H1 (cell line): ENCODE data around the gene HMGB1. TPM values are rescaled to one million over a fixed set of nuclear protein-coding genes. Genes with fewer than 3 reads are reported as not detected.

Experiments used
- CTCF ChIA-PET: fragments of 300-600 bp; sonication (Branson Sonifier 250); formaldehyde crosslinking; loops from one replicate; lab custom pipeline; 2021; ENCODE audit not compliant: partially characterized antibody; lab: Charles Lee
- POLR2A ChIA-PET: fragments of 300-600 bp; sonication (Branson Sonifier 250); formaldehyde crosslinking; loops from one replicate; lab custom pipeline; 2021; ENCODE audit warnings: inconsistent platforms; ENCODE audit not compliant: partially characterized antibody; lab: Charles Lee
- DNase-seq, 2 experiments: peaks; one replicate each; pipeline versions ENCODE4 v3.0.0 to v3.0.0-alpha.2; 2010 to 2022; ENCODE audit warnings: low spot score in 2 of 2, low read depth in 1 of 2, mixed read lengths in 1 of 2
- FAIRE-seq: peaks from 2 replicates; lab custom pipeline; 2011; peaks lifted over from hg19 to GRCh38; lab: Jason Lieb, UNC
- H2AFZ ChIP-seq: 2 replicates; pipeline ENCODE4 v1.8.1; 2012; ENCODE audit warnings: low read length, inconsistent platforms
- H2AK5ac ChIP-seq: 2 replicates; pipeline ENCODE4 v1.6.1; 2013; ENCODE audit warnings: low read depth, low read length
- H2BK120ac ChIP-seq: replicated peaks from 2 replicates; pipeline ENCODE3; 2013; ENCODE audit warnings: low read depth, low read length, inconsistent platforms
- H2BK12ac ChIP-seq: 2 replicates; pipeline ENCODE4 v1.6.1; 2013; ENCODE audit warnings: low read depth, low read length
- H2BK15ac ChIP-seq: 2 replicates; pipeline ENCODE4 v1.6.1; 2013; ENCODE audit warnings: low read length
- H2BK20ac ChIP-seq: 2 replicates; pipeline ENCODE4 v1.6.1; 2013; ENCODE audit warnings: low read length
- H2BK5ac ChIP-seq: 2 replicates; pipeline ENCODE4 v1.6.1; 2013; ENCODE audit warnings: low read depth, low read length
- H3K14ac ChIP-seq: 2 replicates; pipeline ENCODE4 v1.6.1; 2013; ENCODE audit warnings: inconsistent platforms; ENCODE audit not compliant: insufficient read length
- H3K18ac ChIP-seq: 2 replicates; pipeline ENCODE4 v1.6.1; 2013; ENCODE audit warnings: low read length; ENCODE audit errors: extremely low read depth
- H3K23ac ChIP-seq: 2 replicates; pipeline ENCODE4 v1.6.1; 2013; ENCODE audit warnings: inconsistent platforms; ENCODE audit not compliant: insufficient read length
- H3K23me2 ChIP-seq: 2 replicates; pipeline ENCODE4 v1.6.1; 2013; ENCODE audit warnings: low read depth, low read length
- H3K27ac ChIP-seq: 2 replicates; pipeline ENCODE4 v1.6.1; 2011; ENCODE audit warnings: low read depth, low read length, inconsistent platforms
- H3K27me3 ChIP-seq, 4 experiments: replicated peaks in 1 of 4; 1 replicate in 1 of 4; 2 replicates in 3 of 4; pipeline versions ENCODE4 v1.6.1 to v1.8.1; 2011 to 2013; ENCODE audit warnings: low read length in 3 of 4, mild to moderate bottlenecking in 3 of 4, inconsistent platforms in 2 of 4, mixed read lengths in 2 of 4, moderate library complexity in 1 of 4; ENCODE audit not compliant: control insufficient read depth in 3 of 4, insufficient read depth in 3 of 4; ENCODE audit errors: extremely low read depth in 1 of 4
- H3K36me3 ChIP-seq, 4 experiments: 2 replicates each; pipeline versions ENCODE4 v1.6.1 to v1.8.1; 2011 to 2013; ENCODE audit warnings: mild to moderate bottlenecking in 4 of 4, low read length in 3 of 4, moderate library complexity in 2 of 4, control low read depth in 1 of 4, inconsistent platforms in 1 of 4; ENCODE audit not compliant: insufficient read depth in 4 of 4, control insufficient read depth in 2 of 4
- H3K4ac ChIP-seq: replicated peaks from 2 replicates; pipeline ENCODE3; 2013; ENCODE audit warnings: low read length, low read depth, mixed read lengths, inconsistent platforms; ENCODE audit not compliant: insufficient read length
- H3K4me1 ChIP-seq, 4 experiments: replicated peaks in 1 of 4; 1 replicate in 1 of 4; 2 replicates in 3 of 4; pipeline versions ENCODE4 v1.6.1 to v1.8.1; 2011 to 2013; ENCODE audit warnings: low read length in 3 of 4, inconsistent platforms in 2 of 4, mixed read lengths in 1 of 4; ENCODE audit not compliant: insufficient read depth in 4 of 4, control insufficient read depth in 3 of 4
- H3K4me2 ChIP-seq, 2 experiments: 2 replicates each; pipeline versions ENCODE4 v1.6.1 to v1.8.1; 2011 to 2013; ENCODE audit warnings: low read depth in 2 of 2, low read length in 2 of 2, control low read depth in 1 of 2, inconsistent platforms in 1 of 2, mild to moderate bottlenecking in 1 of 2; ENCODE audit not compliant: insufficient read depth in 1 of 2
- H3K4me3 ChIP-seq, 4 experiments: fragments of 200-600, 300-600 bp in 1 of 4; sonication (generic), shearing (Covaris generic), sonication (Bioruptor Twin) in 1 of 4; 2 replicates each; pipeline versions ENCODE4 v1.5.1 to v1.8.1; 2011 to 2016; ENCODE audit warnings: low read length in 4 of 4, low read depth in 3 of 4, control low read depth in 2 of 4, inconsistent platforms in 2 of 4, mild to moderate bottlenecking in 2 of 4, mixed read lengths in 1 of 4, moderate library complexity in 1 of 4; ENCODE audit not compliant: insufficient read depth in 2 of 4; ENCODE audit errors: extremely low read depth in 1 of 4
- H3K56ac ChIP-seq: replicated peaks from 2 replicates; pipeline ENCODE3; 2013; ENCODE audit warnings: low read depth, mild to moderate bottlenecking, mixed read lengths, low read length, inconsistent platforms; ENCODE audit not compliant: insufficient read length
- H3K79me1 ChIP-seq: 2 replicates; pipeline ENCODE4 v1.6.1; 2013; ENCODE audit warnings: low read depth, low read length, control low read depth
- H3K79me2 ChIP-seq, 2 experiments: 2 replicates each; pipeline versions ENCODE4 v1.6.1 to v1.8.1; 2012 to 2013; ENCODE audit warnings: low read length in 2 of 2, mild to moderate bottlenecking in 2 of 2, inconsistent platforms in 1 of 2; ENCODE audit not compliant: insufficient read depth in 2 of 2, control insufficient read depth in 1 of 2
- H3K9ac ChIP-seq, 4 experiments: replicated peaks in 1 of 4; 1 replicate in 1 of 4; 2 replicates in 3 of 4; pipeline versions ENCODE4 v1.6.1 to v1.8.1; 2011 to 2013; ENCODE audit warnings: low read depth in 3 of 4, low read length in 3 of 4, control low read depth in 2 of 4, mild to moderate bottlenecking in 2 of 4, moderate library complexity in 2 of 4, inconsistent platforms in 1 of 4; ENCODE audit errors: extremely low read depth in 1 of 4
- H3K9me3 ChIP-seq, 2 experiments: 2 replicates each; pipeline versions ENCODE4 v1.6.1 to v1.8.1; 2012 to 2013; ENCODE audit warnings: mild to moderate bottlenecking in 2 of 2, moderate library complexity in 2 of 2, control low read depth in 1 of 2, inconsistent platforms in 1 of 2, low read depth in 1 of 2, low read length in 1 of 2, mixed read lengths in 1 of 2; ENCODE audit not compliant: insufficient read depth in 2 of 2
- H4K20me1 ChIP-seq, 2 experiments: replicated peaks in 1 of 2; 2 replicates each; pipeline versions ENCODE3 to v1.8.1; 2011 to 2013; ENCODE audit warnings: inconsistent platforms in 2 of 2, low read length in 2 of 2, mild to moderate bottlenecking in 1 of 2; ENCODE audit not compliant: insufficient read depth in 2 of 2, control insufficient read depth in 1 of 2
- H4K5ac ChIP-seq: 2 replicates; pipeline ENCODE4 v1.6.1; 2013; ENCODE audit warnings: low read length, low read depth, mixed read lengths, inconsistent platforms; ENCODE audit not compliant: insufficient read length
- H4K8ac ChIP-seq: 2 replicates; pipeline ENCODE4 v1.8.0; 2013; ENCODE audit warnings: mild to moderate bottlenecking, moderate library complexity, low read length, inconsistent platforms; ENCODE audit not compliant: insufficient read depth; ENCODE audit errors: extremely low read depth
- H4K91ac ChIP-seq: replicated peaks from 2 replicates; pipeline ENCODE3; 2013; ENCODE audit warnings: low read length, mixed read lengths, inconsistent platforms; ENCODE audit not compliant: insufficient read length
- ATF3 ChIP-seq: IDR thresholded peaks from 2 replicates; pipeline ENCODE4 v1.6.1; 2011; ENCODE audit warnings: low read depth, mild to moderate bottlenecking, low read length; ENCODE audit not compliant: insufficient read depth
- BCL11A ChIP-seq, 2 experiments: IDR thresholded peaks; one replicate each; pipeline ENCODE4 v1.6.1; 2011; ENCODE audit warnings: low read depth in 2 of 2, low read length in 2 of 2, mild to moderate bottlenecking in 2 of 2
- CBX5 ChIP-seq: fragments of 300-800, 300-1000 bp; sonication (generic); IDR thresholded peaks from 2 replicates; pipeline ENCODE4 v1.7.1; 2016; ENCODE audit warnings: antibody characterized with exemption, low read length, low read depth
- CEBPB ChIP-seq: IDR thresholded peaks from 2 replicates; pipeline ENCODE4 v1.6.1; 2012; ENCODE audit warnings: low read depth, low read length
- CTBP2 ChIP-seq: IDR thresholded peaks from 2 replicates; pipeline ENCODE4 v1.7.0; 2011; ENCODE audit warnings: borderline replicate concordance, mild to moderate bottlenecking, moderate library complexity, mixed read lengths, low read length; ENCODE audit not compliant: insufficient read depth, insufficient read length
- FOSL1 ChIP-seq: IDR thresholded peaks from 2 replicates; pipeline ENCODE4 v1.6.1; 2011; ENCODE audit warnings: mild to moderate bottlenecking, low read depth, low read length, moderate library complexity; ENCODE audit not compliant: insufficient read depth
- GTF2F1 ChIP-seq: IDR thresholded peaks from 2 replicates; pipeline ENCODE4 v1.6.1; 2012; ENCODE audit warnings: low read depth, low read length, improper control_type of control experiment, borderline replicate concordance
- JUND ChIP-seq: IDR thresholded peaks from 2 replicates; pipeline ENCODE4 v1.6.1; 2011; ENCODE audit warnings: mild to moderate bottlenecking, improper control_type of control experiment, low read length
- KDM5A ChIP-seq: fragments of 200-600 bp; IDR thresholded peaks from 2 replicates; pipeline ENCODE4 v1.7.1; 2012; ENCODE audit warnings: mild to moderate bottlenecking, low read length, inconsistent platforms, mixed read lengths
- NRF1 ChIP-seq: IDR thresholded peaks from 2 replicates; pipeline ENCODE4 v1.6.1; 2011; ENCODE audit warnings: mild to moderate bottlenecking, low read depth, low read length, improper control_type of control experiment
- RBBP5 ChIP-seq: IDR thresholded peaks from 2 replicates; pipeline ENCODE4 v1.7.1; 2012; ENCODE audit warnings: low read depth, mild to moderate bottlenecking, inconsistent platforms, low read length, moderate library complexity, borderline replicate concordance
- RNF2 ChIP-seq: fragments of 200-900, 300-1000 bp; sonication (generic); IDR thresholded peaks from 2 replicates; pipeline ENCODE4 v1.7.1; 2016; ENCODE audit warnings: borderline replicate concordance, low read depth, mild to moderate bottlenecking, antibody characterized with exemption, low read length; ENCODE audit not compliant: poor library complexity, severe bottlenecking; ENCODE audit errors: missing control alignments
- TAF7 ChIP-seq: optimal IDR thresholded peaks from 2 replicates; pipeline ENCODE3; 2011; ENCODE audit warnings: low read depth, mild to moderate bottlenecking, inconsistent platforms, low read length, moderate library complexity, borderline replicate concordance
- WGBS, 2 experiments: shearing (Covaris generic) in 1 of 2; methylation state at CpG; one replicate each; pipeline versions ENCODE4 v1.1.6 to v1.1.7; 2013 to 2015; ENCODE audit warnings: low lambda C conversion rate in 2 of 2, mixed read lengths in 2 of 2, inconsistent platforms in 1 of 2, low coverage in 1 of 2, missing lambda C conversion rate in 1 of 2; ENCODE audit not compliant: insufficient replicate concordance in 2 of 2, insufficient coverage in 1 of 2, insufficient read length in 1 of 2; ENCODE audit errors: extremely low coverage in 1 of 2, missing lambda C conversion rate in 1 of 2; 5-methylcytosine and 5-hydroxymethylcytosine counted together
- polyA plus RNA-seq, 7 experiments: library from polyadenylated mRNA; depleted of rRNA in 3 of 7; stranded (reverse) in 5 of 7; unstranded in 2 of 7; fragments of >200 nt in 5 of 7; fragments of 200-250 nt in 2 of 7; gene quantifications; 1 replicate in 5 of 7; 2 replicates in 1 of 7; 4 replicates in 1 of 7; pipeline versions ENCODE4 v1.2.1 to v1.2.3, GENCODE V29; 2011 to 2013; ENCODE audit warnings: missing spikeins in 2 of 7, mixed read lengths in 2 of 7
- total RNA-seq: library from RNA; stranded (reverse); fragmentation: NEBNext Ultra II Directional; extraction: Animal tissue kit (Norgen Biotek cat#: 25700); gene quantifications from 2 replicates; pipeline ENCODE4 v1.2.1, GENCODE V29; 2021

Gene HMGB1
- total and polyA plus RNA-seq, 2 of the 8 experiments (the other 6 are each of a cell fraction or from before 2014, with no cell fraction given) = 123 to 776 TPM

GRCh38 chr13:30453727-30454126 is 12.0 kb downstream of the HMGB1 start:
- H3K27ac ChIP-seq = no peak overlapping the region
- H3K9ac ChIP-seq = no peak overlapping the region
- no peaks in the 10 kb centered on the region for H3K27me3 ChIP-seq
- no peaks in the 10 kb centered on the region for H3K79me2 ChIP-seq
- no peak overlapping the region for H2BK120ac ChIP-seq
- H3K4me1 ChIP-seq = no peaks in the 10 kb centered on the region
- H2BK20ac ChIP-seq = no peak overlapping the region
- H2AFZ ChIP-seq = no peak overlapping the region
- H2AK5ac ChIP-seq = no peak overlapping the region
- no peaks in the 10 kb centered on the region for H3K79me1 ChIP-seq
- H3K23ac ChIP-seq = no peak overlapping the region
- no peak overlapping the region for H2BK12ac ChIP-seq
- TF ChIP-seq KDM5A (no peak), CEBPB (no peak), NRF1 (no peak), BCL11A (IDR thresholded peaks at IDR 0.05; ENCODE audit: low read depth in 2 of 2, low read length in 2 of 2) (no peak), RBBP5 (no peak), CTBP2 (no peak), CBX5 (no peak), RNF2 (no peak), ATF3 (no peak), TAF7 (no peak), JUND (no peak), FOSL1 (no peak), GTF2F1 (no peak)
- H4K91ac ChIP-seq = no peak overlapping the region
- H3K4ac ChIP-seq = no peak overlapping the region
- WGBS, 2 experiments = 91% methylated on average over 4 of the region's 4 CpGs; no CpG with 5 or more reads in 1 of the 2 experiments
- H4K8ac ChIP-seq = no peak overlapping the region
- FAIRE-seq (no peak), DNase-seq (no peak)
- H3K9me3 ChIP-seq = no peaks in the 10 kb centered on the region
- H4K5ac ChIP-seq = no peak overlapping the region
- no peak overlapping the region for H3K4me3 ChIP-seq
- H3K4me2 ChIP-seq = no peak overlapping the region
- H2BK15ac ChIP-seq = no peak overlapping the region
- no peak overlapping the region for H2BK5ac ChIP-seq
- no peak overlapping the region for H3K18ac ChIP-seq
- no peak overlapping the region for H3K14ac ChIP-seq
- peaks cover 0 to 2% of the 10 kb centered on the region in 2 experiments for H4K20me1 ChIP-seq
- peaks cover 0 to 3% (median under 1%) of the 10 kb centered on the region in 4 experiments; a peak in 1 of 8 replicates for H3K36me3 ChIP-seq
- ChIA-PET CTCF (no interaction called here), POLR2A (interaction anchor here (1.0 to 1.3 kb wide), 3 partner anchors 12 to 127 kb away, joined by 3 to 4 read pairs (median 4); partner anchors contain the start of gene HMGB1)
- no peaks in the 10 kb centered on the region for H3K23me2 ChIP-seq
- H3K56ac ChIP-seq = no peak overlapping the region
